ENCODE data around the gene CCL28.

GRCh38 chr5:43352131-43352530, 60.1 kb downstream of the CCL28 start:
- TF ChIP-seq, protein P1, sequence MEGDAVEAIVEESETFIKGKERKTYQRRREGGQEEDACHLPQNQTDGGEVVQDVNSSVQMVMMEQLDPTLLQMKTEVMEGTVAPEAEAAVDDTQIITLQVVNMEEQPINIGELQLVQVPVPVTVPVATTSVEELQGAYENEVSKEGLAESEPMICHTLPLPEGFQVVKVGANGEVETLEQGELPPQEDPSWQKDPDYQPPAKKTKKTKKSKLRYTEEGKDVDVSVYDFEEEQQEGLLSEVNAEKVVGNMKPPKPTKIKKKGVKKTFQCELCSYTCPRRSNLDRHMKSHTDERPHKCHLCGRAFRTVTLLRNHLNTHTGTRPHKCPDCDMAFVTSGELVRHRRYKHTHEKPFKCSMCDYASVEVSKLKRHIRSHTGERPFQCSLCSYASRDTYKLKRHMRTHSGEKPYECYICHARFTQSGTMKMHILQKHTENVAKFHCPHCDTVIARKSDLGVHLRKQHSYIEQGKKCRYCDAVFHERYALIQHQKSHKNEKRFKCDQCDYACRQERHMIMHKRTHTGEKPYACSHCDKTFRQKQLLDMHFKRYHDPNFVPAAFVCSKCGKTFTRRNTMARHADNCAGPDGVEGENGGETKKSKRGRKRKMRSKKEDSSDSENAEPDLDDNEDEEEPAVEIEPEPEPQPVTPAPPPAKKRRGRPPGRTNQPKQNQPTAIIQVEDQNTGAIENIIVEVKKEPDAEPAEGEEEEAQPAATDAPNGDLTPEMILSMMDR (IDR thresholded peaks at IDR 0.05; ENCODE audit: low read depth, low read length), result no peak
- TF ChIP-seq, protein P2, sequence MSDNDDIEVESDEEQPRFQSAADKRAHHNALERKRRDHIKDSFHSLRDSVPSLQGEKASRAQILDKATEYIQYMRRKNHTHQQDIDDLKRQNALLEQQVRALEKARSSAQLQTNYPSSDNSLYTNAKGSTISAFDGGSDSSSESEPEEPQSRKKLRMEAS (IDR thresholded peaks at IDR 0.05; ENCODE audit: low read depth, low read length), result no peak
- TF ChIP-seq POLR2A (IDR thresholded peaks at IDR 0.05; ENCODE audit: extremely low read depth, insufficient read length) (no peak), MYC (IDR thresholded peaks at IDR 0.05; ENCODE audit: low read depth, low read length) (no peak)
